ENCODE data around the gene ELK4. TPM values are rescaled to one million over a fixed set of nuclear protein-coding genes. Genes with fewer than 3 reads are reported as not detected.
"Not testable (repeated sequence)": the region's sequence is repeated elsewhere in the genome, so short reads cannot be mapped to it uniquely, and the experiment has no call there.

ELK4 gene
- polyA plus RNA-seq, 3 donors, result 12.7 to 24.1 (median 22.4) TPM

- no peak for DNase-seq
Observed at GRCh38 chr1:205666372-205667166, 34.8 kb upstream of the ELK4 start.

GRCh38 chr1:205665201-205666045 is 33.6 kb upstream of the ELK4 start:
- no peak for DNase-seq

- no peak for DNase-seq
Observed at GRCh38 chr1:205664399-205665017, 32.7 kb upstream of the ELK4 start.

- DNase-seq, result no peak
Observed at GRCh38 chr1:205663286-205663936, 31.6 kb upstream of the ELK4 start.

GRCh38 chr1:205662791-205663190 is 31.0 kb upstream of the ELK4 start:
- DNase-seq, result no peak

- no peak for DNase-seq
Observed at GRCh38 chr1:205662135-205662738, 30.4 kb upstream of the ELK4 start.

- DNase-seq, result no peak
Observed at GRCh38 chr1:205661429-205662134, 29.8 kb upstream of the ELK4 start.

GRCh38 chr1:205660361-205660760 is 28.6 kb upstream of the ELK4 start:
- no peak for DNase-seq

GRCh38 chr1:205658943-205659581 is 27.3 kb upstream of the ELK4 start:
- no peak for DNase-seq

GRCh38 chr1:205656236-205656635 is 24.4 kb upstream of the ELK4 start:
- DNase-seq, result no peak

- DNase-seq, result no peak
Observed at GRCh38 chr1:205652984-205653383, 21.2 kb upstream of the ELK4 start.

GRCh38 chr1:205650241-205650640 is 18.4 kb upstream of the ELK4 start:
- DNase-seq, result no peak

- DNase-seq, result no peak
Observed at GRCh38 chr1:205645519-205645918, 13.7 kb upstream of the ELK4 start.

- no peak for DNase-seq
Observed at GRCh38 chr1:205642679-205643307, 11.0 kb upstream of the ELK4 start.

- no peak for DNase-seq
Observed at GRCh38 chr1:205639567-205639966, 7.8 kb upstream of the ELK4 start.

GRCh38 chr1:205637854-205638468 is 6.2 kb upstream of the ELK4 start:
- DNase-seq, result no peak

GRCh38 chr1:205636732-205637131 is 4.9 kb upstream of the ELK4 start:
- no peak for DNase-seq

GRCh38 chr1:205636138-205636530 is 4.3 kb upstream of the ELK4 start:
- not testable (repeated sequence) for DNase-seq

GRCh38 chr1:205633421-205633976 is 1.7 kb upstream of the ELK4 start:
- no peak for DNase-seq
